ENCODE data around the gene LZTFL1.

Gene LZTFL1

GRCh38 chr3:45864760-45865519, 23.0 kb upstream of the LZTFL1 start:
- Histone ChIP-seq H3K9me2 (replicated peaks; ENCODE audit: insufficient read depth, low read length) (no peaks in the 10 kb centered on the region), H3K36me3 (ENCODE audit: low read length) (no peaks in the 10 kb centered on the region), H3K9ac (ENCODE audit: low read length) (no peak overlapping the region), H3K4me2 (ENCODE audit: low read depth, low read length, poor library complexity, severe bottlenecking) (no peak overlapping the region), H3K9me3 (ENCODE audit: insufficient read depth, low read length) (no peaks in the 10 kb centered on the region), H2AFZ (ENCODE audit: low read depth, low read length, severe bottlenecking) (no peak overlapping the region), H3K4me3 (ENCODE audit: insufficient read depth, low read length, poor library complexity, severe bottlenecking) (no peak overlapping the region), H3K27ac (ENCODE audit: low read depth, low read length) (no peak overlapping the region), H3K79me2 (ENCODE audit: insufficient read depth, low read length) (no peaks in the 10 kb centered on the region), H3F3A (ENCODE audit: insufficient read depth) (no peaks in the 10 kb centered on the region), H4K20me1 (ENCODE audit: low read depth, low read length) (no peaks in the 10 kb centered on the region), H3K27me3 (ENCODE audit: low read length) (no peaks in the 10 kb centered on the region)
- TF ChIP-seq EZH2phosphoT487 (conservative IDR thresholded peaks at IDR 0.05; ENCODE audit: low read length) (no peak), CTCF (IDR thresholded peaks at IDR 0.05; ENCODE audit: insufficient read depth, low read length, poor library complexity, severe bottlenecking) (no peak)

- Histone ChIP-seq H3K9me2 (replicated peaks; ENCODE audit: insufficient read depth, low read length) (no peaks in the 10 kb centered on the region), H3K9me3 (ENCODE audit: insufficient read depth, low read length) (no peaks in the 10 kb centered on the region), H3K4me3 (ENCODE audit: insufficient read depth, low read length, poor library complexity, severe bottlenecking) (no peak overlapping the region), H3K36me3 (ENCODE audit: low read length) (no peaks in the 10 kb centered on the region), H3F3A (ENCODE audit: insufficient read depth) (no peaks in the 10 kb centered on the region), H4K20me1 (ENCODE audit: low read depth, low read length) (no peaks in the 10 kb centered on the region), H3K27me3 (ENCODE audit: low read length) (no peaks in the 10 kb centered on the region), H3K27ac (ENCODE audit: low read depth, low read length) (no peak overlapping the region), H3K79me2 (ENCODE audit: insufficient read depth, low read length) (no peaks in the 10 kb centered on the region), H3K4me2 (ENCODE audit: low read depth, low read length, poor library complexity, severe bottlenecking) (no peak overlapping the region), H2AFZ (ENCODE audit: low read depth, low read length, severe bottlenecking) (no peak overlapping the region), H3K9ac (ENCODE audit: low read length) (no peak overlapping the region)
- TF ChIP-seq CTCF (IDR thresholded peaks at IDR 0.05; ENCODE audit: insufficient read depth, low read length, poor library complexity, severe bottlenecking) (no peak), EZH2phosphoT487 (conservative IDR thresholded peaks at IDR 0.05; ENCODE audit: low read length) (no peak)
These were observed 19.3 kb upstream of the LZTFL1 start for GRCh38 chr3:45861043-45861719.

GRCh38 chr3:45860481-45860880, 18.6 kb upstream of the LZTFL1 start:
- H4K20me1 ChIP-seq (ENCODE audit: low read depth, low read length) = no peaks in the 10 kb centered on the region
- no peak overlapping the region for H3K4me2 ChIP-seq (ENCODE audit: low read depth, low read length, poor library complexity, severe bottlenecking)
- no peaks in the 10 kb centered on the region for H3K9me3 ChIP-seq (ENCODE audit: insufficient read depth, low read length)
- H3K9ac ChIP-seq (ENCODE audit: low read length) = no peak overlapping the region
- H3K36me3 ChIP-seq (ENCODE audit: low read length) = no peaks in the 10 kb centered on the region
- H2AFZ ChIP-seq (ENCODE audit: low read depth, low read length, severe bottlenecking) = no peak overlapping the region
- H3K9me2 ChIP-seq (replicated peaks; ENCODE audit: insufficient read depth, low read length) = no peaks in the 10 kb centered on the region
- H3K79me2 ChIP-seq (ENCODE audit: insufficient read depth, low read length) = no peaks in the 10 kb centered on the region
- H3F3A ChIP-seq (ENCODE audit: insufficient read depth) = no peaks in the 10 kb centered on the region
- no peak for TF ChIP-seq CTCF (IDR thresholded peaks at IDR 0.05; ENCODE audit: insufficient read depth, low read length, poor library complexity, severe bottlenecking)
- TF ChIP-seq EZH2phosphoT487 (conservative IDR thresholded peaks at IDR 0.05; ENCODE audit: low read length) = no peak
- H3K27ac ChIP-seq (ENCODE audit: low read depth, low read length) = no peak overlapping the region
- no peak overlapping the region for H3K4me3 ChIP-seq (ENCODE audit: insufficient read depth, low read length, poor library complexity, severe bottlenecking)
- no peaks in the 10 kb centered on the region for H3K27me3 ChIP-seq (ENCODE audit: low read length)

Data from SU-DHL-6 (cell line).